ENCODE results near the gene FRMD8.

The FRMD8 gene

DNA sequence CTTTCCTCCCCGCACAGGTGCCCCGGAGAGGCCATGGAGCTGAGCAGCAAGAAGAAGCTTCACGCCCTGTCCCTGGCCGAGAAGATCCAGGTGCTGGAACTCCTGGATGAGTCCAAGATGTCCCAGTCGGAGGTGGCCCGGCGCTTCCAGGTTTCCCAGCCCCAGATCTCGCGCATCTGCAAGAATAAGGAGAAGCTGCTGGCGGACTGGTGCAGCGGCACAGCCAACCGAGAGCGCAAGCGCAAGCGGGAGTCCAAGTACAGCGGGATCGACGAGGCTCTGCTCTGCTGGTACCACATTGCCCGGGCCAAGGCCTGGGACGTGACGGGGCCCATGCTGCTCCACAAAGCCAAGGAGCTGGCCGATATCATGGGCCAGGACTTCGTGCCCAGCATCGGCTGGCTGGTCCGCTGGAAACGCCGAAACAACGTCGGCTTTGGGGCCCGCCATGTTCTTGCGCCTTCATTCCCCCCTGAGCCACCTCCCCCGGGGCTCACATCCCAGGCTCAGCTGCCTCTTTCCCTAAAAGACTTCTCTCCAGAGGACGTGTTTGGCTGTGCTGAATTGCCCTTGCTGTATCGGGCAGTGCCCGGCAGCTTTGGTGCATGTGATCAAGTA is 30.6 kb upstream of the FRMD8 start:
- H3K9me3 ChIP-seq (ENCODE audit: control insufficient read depth, insufficient read depth, low read length): no peaks in the 10 kb centered on the region
- no peak for DNase-seq (ENCODE audit: low read depth, low spot score)
- no CpG with 5 or more reads among the region's 35 CpGs for WGBS (ENCODE audit: insufficient coverage, insufficient read length)
- H3K27me3 ChIP-seq (ENCODE audit: control insufficient read depth, insufficient read depth, low read length): no peaks in the 10 kb centered on the region; the same call in 1 of the 2 replicates
- no peak overlapping the region; the same call in 1 of the 2 replicates for H3K4me3 ChIP-seq (ENCODE audit: low read length)
- no peak overlapping the region for H3K27ac ChIP-seq (ENCODE audit: low read length)
- no peaks in the 10 kb centered on the region for H3K4me1 ChIP-seq (ENCODE audit: control insufficient read depth, insufficient read depth, low read length)
- peaks cover 10% of the 10 kb centered on the region for H3K36me3 ChIP-seq (ENCODE audit: control insufficient read depth, insufficient read depth, low read length)

DNA sequence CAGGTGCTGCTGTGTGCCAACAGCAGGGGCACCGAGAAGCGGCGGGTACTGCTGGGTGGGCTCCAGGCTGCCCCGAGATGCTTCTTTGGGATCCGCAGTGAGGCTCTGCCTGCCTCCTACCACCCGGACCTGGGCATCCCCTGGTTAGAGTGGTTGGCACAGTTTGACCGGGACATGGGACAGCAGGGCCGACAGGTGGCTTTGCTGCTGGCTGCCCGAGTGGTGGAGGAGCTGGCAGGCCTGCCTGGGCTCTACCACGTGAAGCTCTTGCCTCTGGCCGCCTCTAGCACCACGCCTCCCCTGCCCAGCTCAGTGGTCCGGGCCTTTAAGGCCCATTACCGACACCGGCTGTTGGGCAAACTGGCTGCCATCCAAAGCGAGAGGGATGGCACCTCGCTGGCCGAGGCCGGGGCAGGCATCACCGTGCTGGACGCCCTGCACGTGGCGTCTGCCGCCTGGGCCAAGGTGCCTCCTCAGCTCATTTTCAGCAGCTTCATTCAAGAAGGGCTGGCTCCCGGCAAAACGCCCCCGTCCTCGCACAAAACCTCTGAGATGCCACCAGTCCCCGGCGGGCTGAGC is 30.0 kb upstream of the FRMD8 start:
- H3K4me3 ChIP-seq (ENCODE audit: low read length): no peak overlapping the region
- no peak for DNase-seq (ENCODE audit: low read depth, low spot score)
- WGBS (ENCODE audit: insufficient coverage, insufficient read length): no CpG with 5 or more reads among the region's 30 CpGs

DNA sequence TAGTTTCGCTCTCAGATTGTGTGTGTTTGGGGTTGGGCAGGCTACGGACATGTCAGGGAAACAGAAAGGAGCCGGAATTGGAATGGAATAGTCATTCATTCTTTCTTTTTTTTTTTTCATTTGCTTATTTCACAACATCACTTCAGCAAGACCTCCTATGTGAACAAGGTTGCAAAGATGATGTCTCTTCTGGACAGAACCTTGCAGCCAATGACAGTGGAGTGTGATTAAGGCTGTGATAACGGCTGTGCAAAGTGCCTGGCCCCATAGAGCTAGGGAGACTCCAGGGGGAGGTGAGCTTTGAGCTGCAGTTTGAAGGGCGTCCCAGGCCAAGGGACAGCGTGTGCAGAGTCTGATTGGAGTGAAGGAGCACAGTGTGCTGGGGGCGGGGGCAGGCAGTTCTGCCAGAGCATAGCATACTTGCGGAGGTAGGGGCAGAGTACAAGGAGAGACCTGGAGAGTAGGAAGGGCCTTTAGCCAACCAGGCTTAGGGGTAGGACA is 28.5 kb upstream of the FRMD8 start:
- H3K36me3 ChIP-seq (ENCODE audit: control insufficient read depth, insufficient read depth, low read length): no peaks in the 10 kb centered on the region; the same call in 1 of the 2 replicates
- H3K9me3 ChIP-seq (ENCODE audit: control insufficient read depth, insufficient read depth, low read length): no peaks in the 10 kb centered on the region
- WGBS (ENCODE audit: insufficient coverage, insufficient read length): no CpG with 5 or more reads among the region's 8 CpGs
- DNase-seq (ENCODE audit: low read depth, low spot score): no peak
- no peaks in the 10 kb centered on the region; the same call in 1 of the 2 replicates for H3K27me3 ChIP-seq (ENCODE audit: control insufficient read depth, insufficient read depth, low read length)
- no peak overlapping the region for H3K27ac ChIP-seq (ENCODE audit: low read length)
- H3K4me3 ChIP-seq (ENCODE audit: low read length): no peak overlapping the region
- H3K4me1 ChIP-seq (ENCODE audit: control insufficient read depth, insufficient read depth, low read length): no peaks in the 10 kb centered on the region

More for the DNA sequence above, 30.0 kb upstream of the FRMD8 start:
- H3K27ac ChIP-seq (ENCODE audit: low read length): no peak overlapping the region
- no peaks in the 10 kb centered on the region; the same call in 1 of the 2 replicates for H3K27me3 ChIP-seq (ENCODE audit: control insufficient read depth, insufficient read depth, low read length)
- peaks cover 8% of the 10 kb centered on the region for H3K36me3 ChIP-seq (ENCODE audit: control insufficient read depth, insufficient read depth, low read length)
- no peaks in the 10 kb centered on the region for H3K4me1 ChIP-seq (ENCODE audit: control insufficient read depth, insufficient read depth, low read length)
- H3K9me3 ChIP-seq (ENCODE audit: control insufficient read depth, insufficient read depth, low read length): no peaks in the 10 kb centered on the region

DNA sequence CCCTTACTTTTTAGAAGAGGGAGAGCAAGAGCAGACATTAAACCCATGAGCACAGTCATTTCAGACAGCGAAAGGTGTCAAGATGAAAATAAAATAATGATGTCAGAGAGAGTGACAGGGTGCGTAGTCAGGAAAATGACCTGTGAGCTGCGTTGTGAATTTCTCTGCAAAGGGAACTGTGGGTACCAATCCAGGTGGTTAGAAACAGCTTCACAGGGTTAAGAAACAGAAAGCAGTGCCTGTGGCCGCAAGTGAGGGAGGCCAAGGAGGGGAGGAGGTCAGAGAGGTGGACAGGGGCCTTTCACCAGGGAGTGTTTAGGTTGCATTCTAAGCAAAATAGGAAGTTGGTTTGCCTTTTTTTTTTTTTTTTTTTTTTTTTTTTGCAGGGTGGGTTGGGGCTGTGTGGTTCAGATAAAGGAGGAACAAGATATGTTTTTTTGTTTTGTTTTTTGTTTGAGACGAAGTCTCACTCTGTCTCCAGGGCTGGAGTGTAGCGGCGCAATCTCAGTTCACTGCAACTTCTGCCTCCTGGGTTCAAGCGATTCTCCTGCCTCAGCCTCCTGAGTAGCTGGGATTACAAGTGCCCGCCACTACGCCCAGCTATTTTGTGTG is 24.0 kb upstream of the FRMD8 start:
- WGBS (ENCODE audit: insufficient coverage, insufficient read length): no CpG with 5 or more reads among the region's 10 CpGs
- H3K27ac ChIP-seq (ENCODE audit: low read length): no peak overlapping the region
- no peaks in the 10 kb centered on the region for H3K9me3 ChIP-seq (ENCODE audit: control insufficient read depth, insufficient read depth, low read length)
- H3K4me1 ChIP-seq (ENCODE audit: control insufficient read depth, insufficient read depth, low read length): no peaks in the 10 kb centered on the region
- no peak for DNase-seq (ENCODE audit: low read depth, low spot score)
- H3K36me3 ChIP-seq (ENCODE audit: control insufficient read depth, insufficient read depth, low read length): no peaks in the 10 kb centered on the region
- H3K27me3 ChIP-seq (ENCODE audit: control insufficient read depth, insufficient read depth, low read length): no peaks in the 10 kb centered on the region
- no peak overlapping the region for H3K4me3 ChIP-seq (ENCODE audit: low read length)

DNA sequence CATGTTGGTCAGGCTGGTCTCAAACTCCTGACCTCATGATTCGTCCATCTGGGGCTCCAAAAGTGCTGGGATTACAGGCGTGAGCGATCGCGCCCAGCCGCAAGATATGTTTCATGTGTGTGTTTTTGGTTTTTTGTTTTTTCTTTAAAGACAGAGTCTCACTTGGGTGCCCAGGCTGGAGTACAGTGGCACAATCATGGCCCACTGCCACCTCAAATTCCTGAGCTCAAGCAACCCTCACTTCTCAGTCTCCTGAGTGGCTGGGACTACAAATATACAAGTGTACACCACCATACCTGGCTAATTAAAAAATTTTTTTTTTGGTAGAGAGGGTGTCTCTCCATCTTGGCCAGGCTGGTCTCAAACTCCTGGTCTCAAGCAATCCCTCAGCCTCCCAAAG is 23.5 kb upstream of the FRMD8 start:
- Histone ChIP-seq H3K27me3 (ENCODE audit: control insufficient read depth, insufficient read depth, low read length) (no peaks in the 10 kb centered on the region), H3K27ac (ENCODE audit: low read length) (no peak overlapping the region), H3K4me1 (ENCODE audit: control insufficient read depth, insufficient read depth, low read length) (no peaks in the 10 kb centered on the region), H3K36me3 (ENCODE audit: control insufficient read depth, insufficient read depth, low read length) (no peaks in the 10 kb centered on the region), H3K9me3 (ENCODE audit: control insufficient read depth, insufficient read depth, low read length) (no peaks in the 10 kb centered on the region), H3K4me3 (ENCODE audit: low read length) (no peak overlapping the region)
- no CpG with 5 or more reads among the region's 6 CpGs for WGBS (ENCODE audit: insufficient coverage, insufficient read length)
- DNase-seq (ENCODE audit: low read depth, low spot score): no peak

DNA sequence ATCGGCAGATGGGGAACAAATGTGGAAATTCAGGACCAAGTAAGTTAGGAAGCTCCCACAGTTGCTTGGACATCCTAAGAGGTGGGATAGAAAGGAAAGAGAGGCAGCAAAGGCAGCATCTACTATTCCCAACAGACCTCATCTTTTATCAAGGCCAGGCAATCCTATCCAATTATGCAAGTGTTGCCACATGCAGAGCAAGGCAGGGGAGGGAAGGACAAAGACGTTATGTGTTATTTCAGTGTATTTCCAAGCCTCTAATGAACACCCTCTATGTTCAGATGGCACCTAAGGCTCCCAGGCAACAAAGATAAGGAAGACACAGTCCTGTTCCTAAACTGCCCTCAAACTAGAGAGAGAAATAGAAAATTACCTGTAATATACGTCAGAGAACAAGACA is 22.7 kb upstream of the FRMD8 start:
- H3K27ac ChIP-seq (ENCODE audit: low read length): no peak overlapping the region
- WGBS (ENCODE audit: insufficient coverage, insufficient read length): no CpG with 5 or more reads among the region's 3 CpGs
- no peak overlapping the region for H3K4me3 ChIP-seq (ENCODE audit: low read length)
- no peaks in the 10 kb centered on the region for H3K9me3 ChIP-seq (ENCODE audit: control insufficient read depth, insufficient read depth, low read length)
- no peaks in the 10 kb centered on the region for H3K4me1 ChIP-seq (ENCODE audit: control insufficient read depth, insufficient read depth, low read length)
- DNase-seq (ENCODE audit: low read depth, low spot score): no peak
- H3K27me3 ChIP-seq (ENCODE audit: control insufficient read depth, insufficient read depth, low read length): no peaks in the 10 kb centered on the region
- no peaks in the 10 kb centered on the region for H3K36me3 ChIP-seq (ENCODE audit: control insufficient read depth, insufficient read depth, low read length)

DNA sequence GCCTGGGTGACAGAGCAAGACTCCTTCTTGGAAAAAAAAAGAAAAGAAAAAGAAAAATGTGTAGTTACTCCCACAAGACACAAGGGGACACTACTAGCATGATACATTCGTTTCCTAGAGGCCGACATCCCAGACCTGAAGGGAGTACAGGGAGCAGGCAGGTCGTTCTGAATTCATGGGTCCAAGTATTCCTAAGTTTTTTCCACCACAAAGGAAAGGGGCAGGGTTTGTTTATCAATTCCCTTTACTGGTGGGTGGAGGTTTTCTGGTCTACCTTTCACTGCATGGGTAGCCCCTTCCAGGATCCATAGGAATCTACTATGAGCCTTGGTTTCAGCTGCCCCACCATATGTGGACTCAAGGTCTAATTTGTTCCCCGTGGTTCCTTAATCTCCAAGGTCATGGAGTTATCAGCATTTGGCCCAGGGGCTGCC is 20.1 kb upstream of the FRMD8 start:
- no peak overlapping the region for H3K27ac ChIP-seq (ENCODE audit: low read length)
- H3K4me3 ChIP-seq (ENCODE audit: low read length): no peak overlapping the region
- no peaks in the 10 kb centered on the region for H3K4me1 ChIP-seq (ENCODE audit: control insufficient read depth, insufficient read depth, low read length)
- DNase-seq (ENCODE audit: low read depth, low spot score): no peak
- no peaks in the 10 kb centered on the region for H3K27me3 ChIP-seq (ENCODE audit: control insufficient read depth, insufficient read depth, low read length)
- no peaks in the 10 kb centered on the region for H3K9me3 ChIP-seq (ENCODE audit: control insufficient read depth, insufficient read depth, low read length)
- WGBS (ENCODE audit: insufficient coverage, insufficient read length): no CpG with 5 or more reads among the region's 4 CpGs
- no peaks in the 10 kb centered on the region for H3K36me3 ChIP-seq (ENCODE audit: control insufficient read depth, insufficient read depth, low read length)

DNA sequence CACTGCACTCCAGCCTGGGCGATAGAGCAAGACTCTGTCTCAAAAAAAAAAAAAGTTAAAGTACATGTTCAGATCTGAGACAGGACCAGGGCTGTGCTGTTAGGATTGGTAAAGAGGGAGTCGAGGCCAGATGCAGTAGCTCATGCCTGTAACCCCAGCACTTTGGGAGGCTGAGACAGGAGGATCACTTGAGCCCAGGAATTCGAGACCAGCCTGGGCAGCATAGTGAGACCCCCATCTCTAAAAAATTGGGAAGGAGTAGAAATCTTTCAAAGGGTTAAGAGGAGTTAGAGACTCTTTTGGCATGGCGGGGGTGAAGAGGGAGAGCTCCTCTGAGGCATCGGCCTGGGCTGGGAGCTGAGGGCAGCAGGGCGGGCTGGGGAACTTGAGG is 15.8 kb upstream of the FRMD8 start:
- no peaks in the 10 kb centered on the region for H3K36me3 ChIP-seq (ENCODE audit: control insufficient read depth, insufficient read depth, low read length)
- no peaks in the 10 kb centered on the region for H3K27me3 ChIP-seq (ENCODE audit: control insufficient read depth, insufficient read depth, low read length)
- no peak overlapping the region for H3K27ac ChIP-seq (ENCODE audit: low read length)
- no CpG with 5 or more reads among the region's 6 CpGs for WGBS (ENCODE audit: insufficient coverage, insufficient read length)
- DNase-seq (ENCODE audit: low read depth, low spot score): no peak
- H3K9me3 ChIP-seq (ENCODE audit: control insufficient read depth, insufficient read depth, low read length): no peaks in the 10 kb centered on the region
- no peaks in the 10 kb centered on the region for H3K4me1 ChIP-seq (ENCODE audit: control insufficient read depth, insufficient read depth, low read length)
- H3K4me3 ChIP-seq (ENCODE audit: low read length): no peak overlapping the region

DNA sequence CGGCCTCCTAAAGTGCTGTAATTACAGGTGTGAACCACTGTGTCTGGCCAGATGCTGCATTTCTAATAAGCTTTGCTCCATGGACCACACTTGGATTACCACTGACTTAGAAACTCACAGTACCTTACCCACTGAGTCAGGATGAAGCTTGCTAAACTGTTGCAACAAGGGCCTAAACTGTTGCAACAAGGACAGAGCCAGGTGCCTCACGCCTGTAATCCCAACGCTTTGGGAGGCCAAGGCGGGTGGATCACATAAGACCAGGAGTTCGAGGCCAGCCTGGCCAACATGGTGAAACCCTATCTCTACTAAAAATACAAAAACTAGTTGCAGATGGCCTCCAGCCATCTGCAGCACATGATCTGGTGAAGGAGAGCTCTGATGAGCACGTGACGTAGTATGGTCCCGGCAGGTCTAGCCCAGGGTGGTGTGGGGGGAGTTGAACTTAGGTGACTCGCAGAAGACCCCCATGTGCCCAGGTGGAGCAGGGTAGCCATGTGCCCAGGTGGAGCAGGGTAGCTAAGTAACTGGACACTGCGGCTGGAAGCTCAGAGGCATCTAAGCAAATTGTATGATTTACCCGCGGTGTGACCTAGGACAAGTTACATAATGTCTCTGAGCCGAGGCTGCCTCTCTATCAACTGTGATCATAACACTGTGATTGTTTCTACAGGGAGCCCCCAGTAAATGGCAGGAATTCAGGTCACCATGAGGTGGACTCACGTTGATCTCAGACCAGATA is 12.4 kb upstream of the FRMD8 start:
- no peak for DNase-seq (ENCODE audit: low read depth, low spot score)
- H3K4me1 ChIP-seq (ENCODE audit: control insufficient read depth, insufficient read depth, low read length): no peaks in the 10 kb centered on the region
- no peaks in the 10 kb centered on the region for H3K36me3 ChIP-seq (ENCODE audit: control insufficient read depth, insufficient read depth, low read length)
- no peaks in the 10 kb centered on the region for H3K9me3 ChIP-seq (ENCODE audit: control insufficient read depth, insufficient read depth, low read length)
- H3K27me3 ChIP-seq (ENCODE audit: control insufficient read depth, insufficient read depth, low read length): no peaks in the 10 kb centered on the region
- WGBS (ENCODE audit: insufficient coverage, insufficient read length): no CpG with 5 or more reads among the region's 14 CpGs
- no peak overlapping the region for H3K4me3 ChIP-seq (ENCODE audit: low read length)
- no peak overlapping the region for H3K27ac ChIP-seq (ENCODE audit: low read length)

DNA sequence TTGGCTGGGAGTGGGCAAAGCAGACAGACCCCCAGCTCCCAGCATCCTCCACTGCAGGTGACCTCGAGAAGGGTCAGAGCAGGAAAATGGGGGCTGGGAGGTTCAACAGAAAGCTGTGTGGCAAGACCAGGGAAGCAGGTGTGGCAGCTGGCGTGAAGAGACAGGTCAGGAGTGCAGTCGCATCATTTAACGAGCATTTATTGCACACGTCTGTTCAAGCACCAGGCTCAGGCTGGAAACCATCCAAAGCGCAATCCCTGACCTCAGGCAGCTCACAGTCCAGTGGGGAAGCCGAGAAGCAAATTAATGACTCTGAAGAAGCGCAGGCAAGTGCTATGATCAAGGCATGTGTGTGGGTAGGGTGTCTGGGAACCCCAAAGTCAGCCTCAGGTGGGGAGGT is 11.4 kb upstream of the FRMD8 start:
- no CpG with 5 or more reads among the region's 8 CpGs for WGBS (ENCODE audit: insufficient coverage, insufficient read length)
- no peak for DNase-seq (ENCODE audit: low read depth, low spot score)
- no peaks in the 10 kb centered on the region for H3K27me3 ChIP-seq (ENCODE audit: control insufficient read depth, insufficient read depth, low read length)

More for the DNA sequence above, 11.4 kb upstream of the FRMD8 start:
- Histone ChIP-seq H3K9me3 (ENCODE audit: control insufficient read depth, insufficient read depth, low read length) (no peaks in the 10 kb centered on the region), H3K36me3 (ENCODE audit: control insufficient read depth, insufficient read depth, low read length) (no peaks in the 10 kb centered on the region), H3K4me1 (ENCODE audit: control insufficient read depth, insufficient read depth, low read length) (no peaks in the 10 kb centered on the region), H3K4me3 (ENCODE audit: low read length) (no peak overlapping the region), H3K27ac (ENCODE audit: low read length) (no peak overlapping the region)
